NCI-H187 (cell line): ENCODE data around the gene SMIM24.
"Not testable (repeated sequence)": the region's sequence is repeated elsewhere in the genome, so short reads cannot be mapped to it uniquely, and the experiment has no call there.

ENCODE experiments used
- DNase-seq, 2 experiments: peaks; one replicate each; lab custom pipeline; 2025; lab: John Stamatoyannopoulos, UW

The SMIM24 gene

DNA sequence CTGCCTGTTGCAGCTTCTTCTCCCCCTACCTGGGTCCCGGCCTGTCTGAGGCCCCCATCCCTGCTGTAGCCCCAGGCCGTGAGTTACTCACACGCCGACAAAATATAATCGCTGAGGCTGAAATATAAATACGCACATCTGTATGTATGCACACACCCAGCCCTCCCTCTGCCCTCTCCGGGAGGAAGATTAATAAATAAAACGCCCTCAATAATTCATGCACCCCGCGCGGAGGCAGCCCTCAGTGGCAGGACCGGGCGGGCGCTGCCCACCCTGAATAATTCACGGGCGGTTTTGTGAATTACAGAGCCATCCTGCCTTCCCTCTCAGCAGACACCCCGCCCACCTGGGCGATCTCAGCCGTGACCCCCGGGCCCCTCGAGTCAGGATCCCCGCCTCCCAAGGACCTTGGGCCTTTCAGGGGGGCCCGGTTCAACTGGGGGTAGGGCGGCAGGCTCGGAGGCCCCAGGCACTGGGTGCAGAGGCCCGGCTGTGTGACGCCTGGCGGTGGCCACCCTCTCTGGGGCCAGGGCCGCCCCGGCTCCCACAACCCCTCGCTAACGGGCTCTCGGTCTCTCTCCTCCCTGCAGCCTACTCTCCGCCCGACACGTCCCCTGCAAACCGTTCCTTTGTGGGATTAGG is 24.2 kb downstream of the SMIM24 start:
- DNase-seq = no peak

- no peak for DNase-seq
Measured at GRCh38 chr19:3455393-3455955, 24.9 kb downstream of the SMIM24 start.

DNA sequence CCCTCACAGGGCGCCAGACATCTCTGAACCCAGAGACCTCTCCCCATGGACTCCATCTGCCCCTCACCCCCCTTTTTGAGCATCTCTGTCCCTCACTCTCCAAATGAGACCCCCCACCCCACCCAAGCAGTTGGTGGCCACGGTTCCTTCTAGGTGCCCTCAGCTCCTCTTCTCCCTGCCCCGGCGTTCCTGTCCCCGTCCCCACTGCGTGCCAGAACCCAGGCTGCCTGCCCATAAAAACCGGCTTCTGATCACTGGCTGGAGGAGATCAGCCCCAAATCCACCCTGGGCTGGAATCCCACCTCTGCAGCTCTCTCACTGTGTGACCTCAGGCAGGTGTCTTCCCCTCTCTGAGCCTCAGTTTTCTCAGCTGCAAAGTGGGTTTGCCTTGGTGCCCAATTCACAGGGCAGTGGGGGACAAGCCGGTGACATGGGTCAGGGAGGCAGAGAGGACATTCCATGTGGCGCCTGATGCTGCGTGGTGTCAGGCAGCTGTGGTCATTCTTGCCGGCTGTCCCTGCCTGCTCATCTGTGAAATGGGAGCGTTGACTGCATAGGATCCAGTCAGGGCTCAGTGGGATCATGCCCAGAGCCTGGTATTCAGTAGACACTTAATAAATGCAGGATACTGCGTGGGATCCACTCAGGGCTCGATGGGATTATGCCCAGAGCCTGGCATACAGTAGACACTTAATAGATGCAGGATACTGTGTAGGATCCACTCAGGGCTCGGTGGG is 25.5 kb downstream of the SMIM24 start:
- no peak for DNase-seq

- no peak for DNase-seq
Measured at GRCh38 chr19:3453840-3454239, 26.5 kb downstream of the SMIM24 start.

DNA sequence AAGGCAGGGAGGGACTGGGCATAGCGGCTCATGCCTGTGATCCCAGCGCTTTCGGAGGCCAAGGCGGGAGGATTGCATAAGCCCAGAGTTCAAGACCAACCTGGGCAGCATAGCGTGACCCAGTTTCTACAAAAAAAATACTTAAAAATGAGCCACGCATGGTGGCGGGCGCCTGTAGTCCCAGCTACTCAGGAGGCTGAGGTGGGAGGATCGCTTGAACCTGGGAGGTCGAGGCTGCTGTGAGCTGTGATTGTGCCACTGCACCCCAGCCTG is 27.4 kb downstream of the SMIM24 start:
- DNase-seq = not testable (repeated sequence)

DNA sequence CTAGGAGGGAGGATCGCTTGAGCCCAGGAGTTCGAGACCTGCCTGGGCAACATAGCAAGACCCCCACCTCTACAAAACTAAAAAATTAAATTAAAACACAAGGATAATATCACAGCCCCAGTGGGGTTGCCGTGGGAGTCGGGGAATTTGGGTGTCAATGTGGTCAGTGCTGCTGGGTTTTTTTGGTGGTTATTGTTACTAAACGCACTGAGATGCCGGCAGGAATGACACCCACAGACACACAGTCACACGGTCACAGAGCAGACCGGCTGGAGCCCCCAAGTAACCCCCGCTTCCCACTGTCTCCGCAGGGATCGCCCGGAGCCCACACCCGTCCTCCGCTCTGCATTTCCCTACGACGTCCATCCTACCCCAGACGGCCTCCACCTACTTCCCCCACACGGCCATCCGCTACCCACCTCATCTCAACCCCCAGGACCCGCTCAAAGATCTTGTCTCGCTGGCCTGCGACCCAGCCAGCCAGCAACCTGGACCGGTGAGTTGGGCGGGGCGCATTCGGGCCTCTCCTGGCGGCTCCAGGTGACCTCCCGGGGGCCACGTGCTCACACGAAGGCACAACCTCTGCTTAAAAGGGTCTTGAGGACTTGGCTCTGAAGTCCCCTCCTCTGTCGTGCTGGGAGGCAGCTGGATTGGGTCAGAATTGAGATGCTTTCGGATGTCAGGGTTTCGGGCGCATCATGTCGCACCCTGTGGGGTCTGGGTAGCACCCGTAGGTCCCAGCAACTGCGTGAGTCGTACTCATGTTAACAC is 28.0 kb downstream of the SMIM24 start:
- DNase-seq = no peak

- no peak for DNase-seq
Measured at GRCh38 chr19:3451451-3451866, 28.9 kb downstream of the SMIM24 start.

GRCh38 chr19:3450796-3451411 is 29.4 kb downstream of the SMIM24 start:
- DNase-seq = no peak

DNA sequence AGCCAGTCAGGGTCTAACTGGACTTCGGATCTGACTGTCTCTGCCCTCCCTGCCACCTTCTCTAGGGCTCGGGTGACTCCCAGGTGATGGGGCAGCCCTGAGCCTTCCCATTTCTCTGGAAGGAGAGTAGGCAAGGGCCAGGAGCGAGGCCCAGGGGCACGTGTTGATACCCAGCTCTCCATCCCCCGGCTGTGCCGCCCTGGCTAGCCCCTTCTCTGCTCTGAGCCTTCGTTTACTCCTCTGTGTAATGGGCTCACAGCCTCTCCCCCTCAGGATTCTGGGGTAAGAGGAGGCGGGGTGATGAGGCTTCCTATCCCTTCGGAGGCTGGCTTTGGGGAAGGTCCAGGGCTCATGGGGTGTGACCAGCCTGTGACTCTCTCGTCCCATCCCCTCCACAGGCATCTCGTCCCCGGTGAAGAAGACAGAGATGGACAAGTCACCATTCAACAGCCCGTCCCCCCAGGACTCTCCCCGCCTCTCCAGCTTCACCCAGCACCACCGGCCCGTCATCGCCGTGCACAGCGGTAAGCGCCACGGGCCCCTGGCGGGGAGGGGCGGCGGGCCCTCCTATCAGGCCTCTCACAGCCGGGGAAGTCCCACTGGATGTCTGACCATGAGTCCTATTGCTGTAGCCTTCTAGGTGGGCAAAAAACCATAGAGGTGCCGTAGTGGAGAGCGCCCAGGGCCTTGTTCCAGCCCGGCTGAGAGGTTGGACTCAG is 31.6 kb downstream of the SMIM24 start:
- DNase-seq = no peak

DNA sequence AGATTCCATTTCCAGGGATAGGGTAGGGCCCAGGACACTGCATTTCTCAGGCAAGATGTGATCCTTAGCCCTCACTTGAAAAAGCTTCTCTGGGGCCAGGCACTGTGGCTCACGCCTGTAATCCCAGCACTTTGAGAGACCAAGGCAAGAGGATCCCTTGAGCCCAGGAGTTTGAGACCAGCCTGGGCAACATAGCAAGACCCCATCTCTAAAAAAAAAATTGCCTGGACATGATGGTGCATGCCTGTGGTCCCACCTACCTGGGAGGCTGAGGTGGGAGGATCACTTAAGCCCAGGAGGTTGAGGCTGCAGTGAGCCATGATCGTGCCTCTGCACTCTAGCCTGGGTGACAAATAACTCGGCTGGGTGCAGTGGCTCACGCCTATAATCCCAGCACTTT is 33.7 kb downstream of the SMIM24 start:
- not testable (repeated sequence) for DNase-seq

GRCh38 chr19:3444695-3445234 is 35.6 kb downstream of the SMIM24 start:
- no peak for DNase-seq

GRCh38 chr19:3443840-3444694 is 36.3 kb downstream of the SMIM24 start:
- no peak for DNase-seq

GRCh38 chr19:3442487-3443071 is 37.7 kb downstream of the SMIM24 start:
- no peak for DNase-seq

GRCh38 chr19:3441986-3442329 is 38.4 kb downstream of the SMIM24 start:
- DNase-seq = no peak

DNA sequence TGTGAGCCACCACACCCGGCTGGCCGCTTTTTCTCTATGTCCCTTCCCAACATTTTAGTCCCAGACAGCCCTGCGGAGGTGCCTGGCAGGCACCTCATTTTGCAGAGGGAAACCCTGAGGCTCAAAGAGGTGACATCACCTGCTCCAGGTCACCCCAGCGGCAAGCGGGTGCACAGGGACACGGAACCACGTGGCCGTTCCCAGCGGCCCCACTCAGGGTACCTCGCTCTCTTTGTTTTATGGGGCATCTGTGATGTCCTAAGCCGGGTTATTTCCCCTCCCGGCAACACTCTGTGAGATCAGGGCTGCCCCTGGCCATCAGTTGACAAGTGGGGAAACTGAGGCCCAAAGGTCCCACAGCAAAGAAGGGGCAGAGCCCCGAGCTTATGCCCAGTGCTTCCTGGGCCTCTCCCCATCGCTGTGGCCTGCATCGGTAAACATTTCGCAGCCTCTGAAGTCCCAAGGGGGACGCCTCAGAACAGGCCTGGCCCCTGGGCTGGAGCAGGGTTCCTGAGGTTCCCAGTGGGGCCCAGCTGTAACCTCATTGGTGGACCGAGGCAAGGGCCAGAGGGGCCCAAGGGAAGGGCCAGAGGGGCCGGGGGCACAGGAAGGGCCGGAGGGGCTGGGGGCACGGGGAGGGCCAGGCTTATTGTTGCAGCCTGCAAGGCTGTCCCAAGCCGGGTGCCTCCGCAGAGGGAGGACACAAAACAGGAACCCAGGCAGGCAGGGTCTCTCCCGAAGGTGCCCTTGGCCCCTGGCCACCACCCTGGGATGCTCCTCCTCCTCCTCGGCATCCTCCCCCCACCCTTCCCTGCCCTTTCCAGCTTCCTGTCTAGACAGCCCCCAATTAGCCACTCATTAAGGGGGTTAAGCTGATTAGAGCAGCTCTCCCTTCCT is 39.0 kb downstream of the SMIM24 start:
- DNase-seq = no peak

DNA sequence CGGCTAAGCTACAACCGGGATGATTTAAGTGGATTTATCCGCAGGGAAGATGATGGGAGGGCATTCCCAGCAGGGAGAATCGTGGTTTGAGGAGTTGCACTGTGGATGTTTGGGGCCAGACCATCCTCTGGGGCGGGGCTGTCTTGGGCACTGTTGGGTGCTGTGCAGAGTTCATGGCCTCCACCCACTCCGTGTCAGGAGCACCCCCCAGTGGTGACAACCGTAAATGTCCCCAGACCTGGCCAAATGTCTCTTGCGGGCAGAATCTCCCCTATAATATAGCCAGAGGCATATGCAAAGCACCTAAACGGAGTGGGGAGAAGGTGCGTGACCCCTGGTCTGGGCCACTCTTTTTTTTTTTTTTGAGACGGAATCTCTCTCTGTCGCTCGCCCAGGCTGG is 40.2 kb downstream of the SMIM24 start:
- no peak for DNase-seq

DNA sequence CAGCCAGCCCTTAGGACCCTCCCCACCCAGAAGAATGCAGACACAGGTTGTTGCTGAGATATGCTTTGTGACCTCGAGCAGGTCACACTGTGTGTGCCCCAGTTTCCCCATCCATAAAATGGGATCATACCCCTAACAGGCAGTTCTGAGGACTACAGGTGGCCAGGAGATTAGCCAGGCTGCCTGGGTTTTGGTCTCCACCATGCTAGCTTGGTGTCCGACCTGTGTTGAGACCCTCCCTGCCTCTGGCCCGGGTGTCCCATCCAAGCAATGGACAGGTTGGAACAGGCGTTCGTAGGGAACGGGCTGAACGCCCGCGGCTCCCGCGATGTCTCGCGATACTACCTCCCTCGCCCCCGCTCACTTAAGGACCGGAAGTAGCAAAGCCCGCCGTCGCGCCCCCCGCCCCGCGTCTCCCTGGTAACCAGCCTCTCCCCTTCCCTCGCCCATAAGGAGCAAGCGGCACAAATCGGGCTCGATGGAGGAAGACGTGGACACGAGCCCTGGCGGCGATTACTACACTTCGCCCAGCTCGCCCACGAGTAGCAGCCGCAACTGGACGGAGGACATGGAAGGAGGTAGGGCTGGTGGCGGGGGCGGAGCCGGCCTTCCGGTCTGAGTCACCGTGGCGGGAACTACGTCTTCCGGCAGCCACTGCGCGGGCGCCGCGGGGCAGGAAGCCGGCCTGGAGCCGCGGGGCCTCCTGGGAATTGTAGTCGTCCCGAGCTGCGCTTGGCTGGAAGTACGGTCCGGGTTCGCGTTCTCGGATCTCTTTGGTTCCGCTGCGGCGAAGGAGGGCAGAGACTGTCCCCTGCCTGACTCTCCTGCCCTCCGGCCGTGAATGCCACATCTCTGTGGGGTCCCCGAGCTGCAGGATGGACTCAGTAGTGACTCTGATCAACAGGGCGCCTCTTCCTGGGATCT is 45.4 kb downstream of the SMIM24 start:
- peak; percentile 98 to 99 for DNase-seq
